ENCODE data around the gene C1orf185.

DNA sequence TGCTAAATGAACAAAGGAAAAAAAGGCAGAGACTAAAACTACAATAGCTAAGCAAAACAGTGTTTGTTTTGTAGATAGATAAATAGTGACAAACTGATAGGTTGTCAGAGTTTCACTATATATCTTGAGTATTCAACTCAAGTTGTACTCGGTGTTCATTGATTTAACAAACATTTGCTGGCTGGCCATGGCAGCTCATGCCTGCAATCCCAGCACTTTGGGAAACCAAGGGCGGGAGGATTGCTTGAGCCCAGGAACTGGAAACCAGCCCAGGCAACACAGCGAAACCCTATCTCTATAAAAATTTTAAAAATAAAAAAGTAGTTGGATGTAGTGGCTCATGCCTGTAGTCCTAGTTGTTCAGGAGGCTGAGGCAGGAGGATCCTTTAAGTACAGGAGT is 17.3 kb downstream of the C1orf185 start:
- TF ChIP-seq, protein P1, sequence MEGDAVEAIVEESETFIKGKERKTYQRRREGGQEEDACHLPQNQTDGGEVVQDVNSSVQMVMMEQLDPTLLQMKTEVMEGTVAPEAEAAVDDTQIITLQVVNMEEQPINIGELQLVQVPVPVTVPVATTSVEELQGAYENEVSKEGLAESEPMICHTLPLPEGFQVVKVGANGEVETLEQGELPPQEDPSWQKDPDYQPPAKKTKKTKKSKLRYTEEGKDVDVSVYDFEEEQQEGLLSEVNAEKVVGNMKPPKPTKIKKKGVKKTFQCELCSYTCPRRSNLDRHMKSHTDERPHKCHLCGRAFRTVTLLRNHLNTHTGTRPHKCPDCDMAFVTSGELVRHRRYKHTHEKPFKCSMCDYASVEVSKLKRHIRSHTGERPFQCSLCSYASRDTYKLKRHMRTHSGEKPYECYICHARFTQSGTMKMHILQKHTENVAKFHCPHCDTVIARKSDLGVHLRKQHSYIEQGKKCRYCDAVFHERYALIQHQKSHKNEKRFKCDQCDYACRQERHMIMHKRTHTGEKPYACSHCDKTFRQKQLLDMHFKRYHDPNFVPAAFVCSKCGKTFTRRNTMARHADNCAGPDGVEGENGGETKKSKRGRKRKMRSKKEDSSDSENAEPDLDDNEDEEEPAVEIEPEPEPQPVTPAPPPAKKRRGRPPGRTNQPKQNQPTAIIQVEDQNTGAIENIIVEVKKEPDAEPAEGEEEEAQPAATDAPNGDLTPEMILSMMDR (IDR thresholded peaks at IDR 0.05) = no peak
- TF ChIP-seq POLR2A (IDR thresholded peaks at IDR 0.05) = no peak

Measured in uterus (tissue), 2 donors.